NCI-H226 (cell line): ENCODE measurements around the gene MIDN.

Source experiments
- DNase-seq: peaks from one replicate; pipeline ENCODE4 v3.0.0-alpha.2; 2015

Gene MIDN

DNA sequence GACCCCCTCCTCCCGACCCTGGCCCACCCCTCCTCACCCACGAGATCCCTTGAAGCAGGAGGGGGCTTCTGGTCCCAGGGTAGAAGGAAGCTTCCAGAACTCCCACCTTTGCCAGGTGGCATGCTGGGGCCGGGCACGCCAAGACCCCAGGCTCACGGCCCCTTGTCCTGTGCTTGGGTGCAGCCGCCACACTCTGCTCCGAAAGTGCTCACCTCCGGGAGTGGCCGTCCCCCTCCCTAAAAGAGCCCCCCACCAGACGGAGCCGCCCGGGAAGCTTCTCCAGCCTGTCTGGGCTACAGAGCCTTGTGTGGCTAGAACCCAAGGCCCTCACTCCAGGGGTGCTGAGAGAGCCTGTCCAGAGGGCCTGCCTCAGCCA, 35.5 kb downstream of the MIDN start:
- no peak for DNase-seq

DNA sequence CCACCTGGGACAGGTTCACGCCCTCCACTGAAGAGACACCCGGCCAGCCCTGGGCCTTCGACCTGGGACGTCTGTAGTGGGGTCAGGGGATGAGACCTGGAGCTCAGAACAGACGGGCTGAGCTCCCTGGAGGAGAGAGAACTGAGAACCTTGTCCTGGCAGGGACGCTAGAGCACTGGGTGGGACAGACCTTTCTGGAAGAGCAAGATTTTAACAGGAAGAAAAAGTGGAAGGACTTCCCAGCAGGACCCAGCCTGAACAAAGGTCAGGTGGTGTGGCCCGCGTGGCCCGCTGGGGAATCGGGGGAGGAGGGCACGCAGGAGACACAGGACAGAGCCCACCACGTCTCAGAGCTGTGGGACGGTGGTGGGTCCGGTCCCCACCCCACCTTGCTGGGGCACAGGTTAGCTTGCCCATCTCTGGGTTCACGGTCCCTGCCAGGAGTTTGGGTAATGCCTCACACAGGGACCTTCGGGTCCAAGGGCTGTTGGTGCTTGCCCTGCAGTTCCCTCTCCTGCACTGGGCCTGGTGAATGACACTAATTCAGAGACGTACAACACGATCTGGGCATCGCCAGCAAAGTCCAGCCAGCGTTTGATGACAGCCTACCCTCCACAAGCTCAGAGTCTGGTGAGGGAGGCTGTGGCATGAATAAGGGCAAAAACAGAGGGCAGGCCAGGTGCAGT, 36.1 kb downstream of the MIDN start:
- no peak for DNase-seq

DNA sequence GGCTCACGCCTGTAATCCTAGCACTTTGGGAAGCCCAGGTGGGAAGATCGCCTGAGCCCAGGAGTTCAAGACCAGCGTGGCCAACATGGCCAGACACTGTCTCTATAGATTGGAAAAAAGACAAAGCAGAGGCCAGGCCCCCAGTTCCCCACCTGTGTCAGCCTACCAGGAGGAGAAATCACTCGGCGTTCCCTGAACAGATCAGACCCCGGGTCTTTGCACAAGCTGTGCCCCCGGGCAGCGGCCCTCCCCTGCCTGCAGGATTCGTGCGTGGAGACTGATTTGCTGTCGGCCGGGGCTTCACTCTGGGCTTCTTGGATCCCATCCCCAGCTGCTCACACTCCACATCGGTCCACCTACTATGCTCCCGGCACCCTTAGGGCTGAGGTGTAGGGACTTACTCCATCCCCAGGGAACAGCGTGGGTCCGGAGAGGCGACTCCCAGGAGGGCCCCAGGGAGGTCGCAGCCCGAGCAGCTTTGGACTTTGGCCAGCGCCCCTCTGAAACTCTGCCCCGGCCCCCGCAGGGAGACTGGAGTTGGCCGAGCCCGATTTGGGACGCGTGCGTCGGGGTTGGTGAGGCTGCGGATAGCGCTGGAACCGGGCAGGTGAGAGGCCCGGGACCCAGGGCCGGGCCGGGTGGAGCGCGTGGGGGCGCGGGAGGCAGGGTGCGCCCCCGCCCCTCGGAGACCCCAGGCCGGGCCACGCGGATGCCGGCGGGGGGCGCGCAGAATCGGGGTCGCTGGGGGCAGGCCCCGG, 36.8 kb downstream of the MIDN start:
- no peak for DNase-seq

DNA sequence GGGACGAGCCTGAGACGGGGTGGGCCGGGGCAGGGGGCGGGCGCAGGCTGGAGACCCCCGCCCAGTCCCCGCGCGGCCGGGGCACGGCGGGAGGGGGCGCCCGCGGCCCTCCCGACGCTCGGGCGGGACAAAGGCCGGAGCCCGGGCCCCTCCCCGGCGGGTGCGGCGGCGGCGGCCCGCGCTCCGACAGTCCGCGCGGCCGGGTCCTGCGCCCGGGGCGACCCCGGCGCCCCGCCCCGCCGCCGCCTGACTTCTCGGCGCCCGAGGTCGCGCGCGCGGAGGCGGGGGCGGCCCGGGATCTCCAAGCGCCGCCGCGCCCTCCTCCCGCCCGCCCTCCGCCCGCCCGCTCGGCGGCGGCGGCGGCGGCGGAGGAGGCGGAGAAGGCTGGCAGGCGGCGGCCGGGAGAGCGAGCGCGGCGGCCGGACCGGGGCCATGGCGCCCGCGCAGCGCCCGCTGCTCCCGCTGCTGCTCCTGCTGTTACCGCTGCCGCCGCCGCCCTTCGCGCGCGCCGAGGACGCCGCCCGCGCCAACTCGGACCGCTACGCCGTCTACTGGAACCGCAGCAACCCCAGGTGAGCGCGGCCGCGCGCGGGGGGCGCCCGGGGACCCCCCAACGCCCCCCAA, 37.5 kb downstream of the MIDN start, which contains the start of gene EFNA2:
Gene EFNA2 (plus strand): TSS at position 137 of the 624 bp plus-strand sequence. CDS start 296 bp downstream, at position 433.
- no peak for DNase-seq

DNA sequence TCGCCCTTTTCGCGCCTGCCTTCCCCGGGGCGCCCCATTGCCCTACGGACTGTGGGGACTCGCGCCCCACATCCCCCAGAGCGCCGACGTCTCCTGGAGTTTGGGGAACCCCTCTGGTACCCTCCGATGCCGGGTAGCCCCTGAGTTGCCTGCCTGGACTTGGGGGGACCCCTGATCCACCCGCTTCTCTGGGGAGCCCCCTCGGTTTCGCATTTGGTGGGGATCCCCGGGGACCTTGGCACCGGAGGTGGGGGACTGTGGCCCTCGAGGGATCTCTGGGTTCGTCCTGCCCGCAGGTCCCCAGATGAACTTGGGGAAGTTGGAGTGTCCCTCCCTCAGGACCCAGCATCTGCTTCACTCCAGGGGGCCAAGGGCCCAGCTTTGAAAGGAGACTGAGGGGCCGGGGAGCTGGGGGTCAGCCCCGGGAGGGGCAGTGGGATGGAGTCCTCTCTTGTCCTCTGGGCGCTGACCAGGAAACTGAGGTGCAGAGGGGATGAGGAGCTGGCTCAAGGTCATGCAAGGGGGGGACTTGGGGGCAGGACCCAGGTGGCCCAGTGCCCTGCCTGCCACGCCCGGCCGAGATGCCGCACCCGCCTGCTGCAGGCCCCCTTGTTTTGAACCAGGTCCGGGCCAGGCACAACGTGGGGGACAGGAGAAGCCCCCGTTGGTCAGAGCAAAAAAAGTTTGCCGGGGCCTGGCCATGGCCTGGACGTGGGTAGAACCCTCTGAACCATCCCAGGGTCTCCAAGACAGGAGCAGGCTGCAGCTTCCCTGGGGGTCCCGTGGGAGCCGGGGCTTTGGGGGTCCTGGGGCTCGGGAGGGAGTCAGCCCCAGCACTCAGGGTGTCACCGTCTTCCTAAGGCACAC, 38.3 kb downstream of the MIDN start:
- no peak for DNase-seq

DNA sequence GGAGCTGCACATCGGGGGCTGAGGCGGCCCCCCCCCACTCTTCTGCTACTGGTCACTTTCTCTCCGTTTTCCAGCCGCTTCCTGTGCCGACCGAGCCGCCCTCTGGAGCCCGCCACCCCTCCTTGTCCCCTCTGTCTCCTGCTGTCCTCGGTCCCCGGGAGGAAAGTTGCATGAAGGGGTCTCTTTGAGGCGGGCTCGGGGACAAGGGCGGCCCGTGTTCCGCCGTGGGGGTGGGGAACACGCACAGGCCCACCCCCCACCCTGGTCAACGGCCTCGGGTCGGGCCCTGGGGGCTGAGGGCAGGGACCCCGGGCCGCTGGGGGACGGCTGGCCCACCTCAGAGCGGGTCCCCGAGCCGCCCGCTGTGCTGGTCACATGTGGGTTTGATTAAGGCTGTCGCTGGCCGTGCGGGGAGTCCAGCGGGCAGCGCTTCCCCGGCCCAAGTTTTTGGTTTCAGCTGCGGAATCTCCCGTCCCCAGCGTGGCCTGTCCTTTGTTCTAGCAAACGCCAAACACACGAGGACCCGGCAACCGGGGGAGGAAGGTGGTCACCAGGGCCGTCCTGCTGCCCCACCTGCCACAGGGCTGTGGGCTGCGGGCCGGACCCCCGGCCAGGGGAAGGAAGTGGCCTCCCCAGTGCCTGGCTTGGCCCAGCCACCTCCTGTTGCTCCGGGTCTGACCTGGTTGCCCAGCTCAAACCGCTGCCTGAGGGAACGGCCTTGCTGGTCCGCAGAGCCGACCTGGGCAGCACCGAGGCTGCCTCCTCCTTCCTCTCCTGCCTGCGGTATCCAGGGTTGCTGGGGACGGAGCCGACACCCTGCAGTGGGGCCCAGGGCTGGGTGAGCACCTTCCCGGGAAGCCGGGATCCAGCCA, 39.2 kb downstream of the MIDN start:
- DNase-seq, result no peak

DNA sequence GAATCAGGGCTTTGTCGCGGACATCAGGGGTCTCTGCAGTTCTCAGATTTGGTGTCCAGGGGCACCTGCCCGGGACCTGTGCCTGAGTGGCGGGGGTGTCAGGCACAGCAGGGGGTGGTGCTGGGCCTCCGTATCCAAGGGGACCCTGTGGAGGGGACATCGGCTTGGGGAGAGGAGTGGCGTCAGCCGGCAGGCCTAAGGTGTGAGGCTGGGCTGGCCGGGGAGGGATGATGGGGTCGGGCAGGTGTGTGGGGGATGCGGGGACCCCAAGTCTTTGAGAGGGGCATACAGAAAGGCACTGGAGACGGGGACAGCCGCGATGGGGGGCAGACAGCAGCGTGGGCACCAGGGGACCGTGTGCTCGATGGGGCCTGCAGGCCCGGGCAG, 39.8 kb downstream of the MIDN start:
- DNase-seq, result no peak

DNA sequence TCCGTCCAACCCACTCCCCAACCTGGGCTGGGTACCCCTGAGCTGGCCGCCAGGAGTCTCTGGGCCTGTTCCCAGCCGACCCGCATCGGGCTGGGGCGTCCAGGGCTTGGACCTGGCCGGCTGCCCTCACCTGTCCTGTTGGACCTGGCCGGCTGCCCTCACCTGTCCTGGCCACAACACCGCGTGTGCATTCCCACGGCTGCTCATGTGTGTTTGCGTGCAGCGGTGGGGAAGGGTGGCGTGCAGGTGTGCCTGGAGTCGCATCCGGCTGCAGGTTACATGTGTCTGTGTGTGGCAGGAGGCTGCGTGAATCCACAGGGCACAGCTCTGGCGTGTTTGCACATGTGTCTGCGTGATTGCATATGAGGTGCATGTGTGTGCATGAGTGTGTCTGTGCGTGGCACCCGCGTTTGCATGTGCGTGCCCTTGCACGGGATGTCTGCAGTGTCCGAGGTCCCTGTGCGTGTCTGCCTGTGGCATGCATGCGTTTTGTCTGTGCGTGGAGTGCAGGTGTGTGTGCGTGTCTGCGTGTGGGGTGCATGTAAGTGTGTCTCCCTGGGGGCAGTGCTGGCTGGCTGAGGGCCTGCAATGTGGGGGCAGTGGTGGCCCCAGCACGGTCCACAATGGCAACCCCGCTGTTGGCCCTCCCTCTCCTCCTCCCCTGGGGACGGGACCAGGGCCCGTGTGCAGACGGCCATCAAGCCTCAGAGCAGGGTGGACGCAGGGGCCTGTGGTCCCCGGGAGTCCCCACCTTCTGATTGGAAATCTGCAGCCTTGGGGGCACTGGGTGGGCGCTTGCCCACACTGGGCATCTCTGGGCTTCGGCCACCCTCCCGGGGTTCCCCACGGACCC, 40.7 kb downstream of the MIDN start:
- no peak for DNase-seq

DNA sequence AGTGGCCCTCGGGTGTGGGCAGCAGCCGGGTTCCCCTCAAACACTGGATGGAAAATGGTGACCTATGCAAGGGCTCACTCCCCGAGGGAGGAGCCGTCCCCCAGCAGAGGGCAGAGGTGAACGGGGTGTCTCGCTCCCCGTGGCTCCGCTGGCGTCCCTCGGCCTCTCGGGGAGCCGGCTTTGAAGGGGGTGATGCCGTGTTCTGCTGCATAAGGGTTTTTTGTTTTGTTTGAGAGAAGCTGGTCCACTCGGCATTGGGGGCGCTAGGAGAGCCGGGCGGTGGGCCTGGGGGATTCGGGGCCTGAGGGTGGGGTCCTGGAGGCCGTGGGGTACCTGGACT, 41.3 kb downstream of the MIDN start:
- DNase-seq, result no peak

DNA sequence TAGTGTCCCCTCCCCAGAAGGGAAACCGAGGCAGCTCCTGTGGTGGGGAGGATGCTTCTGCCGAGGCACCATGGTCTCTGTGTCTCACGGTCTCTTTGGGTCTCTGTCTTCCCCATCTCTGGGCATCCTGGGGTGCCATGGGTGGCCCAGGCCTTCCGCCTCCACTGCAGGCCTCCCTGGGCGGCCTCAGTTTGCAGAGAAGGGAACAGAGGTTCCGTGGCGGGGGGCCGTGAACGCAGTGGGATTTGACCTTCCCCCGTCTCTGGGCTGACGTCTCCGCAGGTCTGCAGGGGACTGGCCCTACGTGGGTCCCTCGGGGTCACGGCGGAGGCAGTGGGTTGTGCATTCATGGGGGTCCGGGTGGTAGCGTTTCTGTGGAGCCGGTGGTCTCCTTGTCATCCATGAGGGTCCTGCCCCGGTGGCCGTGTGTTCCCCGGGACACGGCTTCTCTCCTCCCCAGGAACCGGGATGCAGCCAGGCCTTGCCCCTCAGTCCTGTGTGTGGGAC, 41.9 kb downstream of the MIDN start:
- DNase-seq, result no peak

DNA sequence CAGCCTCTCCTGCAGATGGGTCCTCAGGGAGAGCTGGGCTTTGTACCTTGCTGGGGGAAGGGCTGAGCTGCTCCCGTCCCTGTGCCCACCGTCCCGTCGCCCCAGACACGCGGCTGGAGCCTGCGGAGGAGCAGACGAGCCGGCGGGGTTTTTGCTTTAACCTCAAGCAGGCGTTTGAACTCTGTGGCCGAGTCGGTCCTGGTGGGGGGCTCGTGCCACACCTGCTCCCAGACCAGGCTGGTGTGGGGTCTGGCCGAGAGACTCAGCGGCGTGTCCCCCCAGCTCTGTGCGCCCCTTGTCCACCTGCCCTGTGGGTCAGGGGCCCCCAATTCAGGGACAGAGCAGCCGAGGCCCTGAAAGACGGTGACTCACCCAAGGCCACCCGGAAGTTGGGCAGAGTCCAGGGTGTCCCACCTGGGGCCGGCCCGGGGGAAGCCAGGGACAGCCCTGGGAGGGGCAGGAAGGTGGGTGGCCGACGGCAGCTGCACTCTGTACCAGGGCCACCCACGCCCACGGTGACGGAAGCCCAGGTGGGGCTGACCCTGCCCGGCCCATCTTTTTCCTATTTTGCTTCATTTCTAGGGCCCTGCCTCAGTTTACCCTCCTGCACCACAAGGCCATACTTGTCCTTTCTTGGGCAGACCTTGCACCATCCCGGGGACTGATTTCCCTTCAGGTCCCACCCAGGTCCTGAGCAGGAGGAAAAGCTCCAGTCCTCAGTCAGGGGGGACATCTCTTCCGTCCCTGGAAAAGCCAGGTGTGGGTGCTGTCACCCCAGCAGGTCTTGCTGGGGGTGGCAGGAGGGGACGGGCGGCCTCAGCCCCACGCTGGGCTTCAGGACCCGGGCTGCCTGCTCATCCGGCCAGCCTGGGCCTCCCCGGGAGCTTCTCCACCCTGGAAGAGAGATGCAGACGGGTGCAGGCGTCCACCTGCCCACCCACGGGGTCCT, 42.6 kb downstream of the MIDN start:
- DNase-seq, result no peak

DNA sequence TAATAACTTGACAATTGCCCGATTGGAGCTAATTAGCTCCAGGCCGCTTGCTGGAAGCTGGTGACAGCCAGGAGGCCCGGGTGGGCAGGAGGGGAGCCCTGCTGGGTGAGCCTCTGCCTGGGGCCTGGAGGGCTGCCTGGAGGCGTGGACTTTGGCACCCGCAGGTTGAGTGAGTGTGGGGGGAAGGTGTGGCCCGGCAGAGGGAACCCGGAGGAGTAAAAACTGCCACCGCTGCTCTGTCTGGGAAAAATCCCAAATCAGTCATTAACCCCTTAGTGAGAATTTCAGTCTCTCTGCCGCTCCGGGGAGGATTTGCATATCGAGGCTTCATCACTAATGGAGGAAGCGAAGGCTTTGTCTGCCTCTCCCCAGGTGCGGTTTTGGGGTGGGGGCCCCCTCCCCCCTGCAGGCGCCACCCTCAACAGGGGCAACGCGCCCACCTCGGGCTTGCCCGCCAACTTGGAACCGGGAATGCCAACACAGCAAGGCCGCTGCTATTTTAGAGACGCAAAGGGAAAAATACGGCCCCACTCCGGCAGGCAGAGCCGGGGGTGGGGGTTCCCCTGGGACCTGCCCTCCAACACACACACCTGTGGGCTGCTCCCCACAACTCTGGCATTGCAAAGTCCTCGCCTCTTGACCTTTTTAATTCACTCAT, 43.5 kb downstream of the MIDN start:
- DNase-seq, result no peak

DNA sequence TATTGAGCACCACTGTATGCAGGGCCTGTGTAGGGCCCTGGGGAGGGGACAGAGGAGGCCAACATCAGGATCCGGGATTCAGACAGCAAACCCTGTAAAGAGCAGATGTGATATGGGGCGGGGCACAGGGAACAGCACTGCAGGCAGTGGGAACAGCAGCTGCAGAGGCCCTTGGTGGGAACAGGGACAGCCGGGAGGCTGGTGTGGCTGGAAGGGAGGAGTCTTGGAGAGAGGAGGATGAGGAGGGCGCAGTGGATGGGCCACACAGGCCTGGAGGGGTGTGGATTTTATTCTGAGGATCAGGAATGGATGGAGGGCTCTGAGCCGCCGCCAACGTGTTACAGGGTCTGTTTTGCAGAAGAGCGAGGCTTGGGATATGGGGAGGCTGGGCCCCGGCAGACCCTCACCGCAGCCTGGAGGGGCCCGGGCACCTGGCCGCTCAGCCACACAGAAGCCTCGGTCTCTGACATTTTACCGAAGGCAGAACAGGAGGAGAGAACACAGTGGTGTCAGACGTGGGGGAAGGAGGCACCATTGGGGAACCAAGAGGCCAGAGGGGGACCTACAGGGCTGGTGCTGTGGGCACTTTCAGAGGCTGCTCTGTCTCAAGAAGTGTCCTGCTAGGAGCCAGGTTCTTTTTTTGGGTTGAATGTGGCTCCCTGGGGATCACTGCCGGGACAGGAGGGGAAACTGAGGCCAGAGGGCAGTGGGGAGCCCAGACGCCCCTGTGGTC, 44.2 kb downstream of the MIDN start:
- no peak for DNase-seq

DNA sequence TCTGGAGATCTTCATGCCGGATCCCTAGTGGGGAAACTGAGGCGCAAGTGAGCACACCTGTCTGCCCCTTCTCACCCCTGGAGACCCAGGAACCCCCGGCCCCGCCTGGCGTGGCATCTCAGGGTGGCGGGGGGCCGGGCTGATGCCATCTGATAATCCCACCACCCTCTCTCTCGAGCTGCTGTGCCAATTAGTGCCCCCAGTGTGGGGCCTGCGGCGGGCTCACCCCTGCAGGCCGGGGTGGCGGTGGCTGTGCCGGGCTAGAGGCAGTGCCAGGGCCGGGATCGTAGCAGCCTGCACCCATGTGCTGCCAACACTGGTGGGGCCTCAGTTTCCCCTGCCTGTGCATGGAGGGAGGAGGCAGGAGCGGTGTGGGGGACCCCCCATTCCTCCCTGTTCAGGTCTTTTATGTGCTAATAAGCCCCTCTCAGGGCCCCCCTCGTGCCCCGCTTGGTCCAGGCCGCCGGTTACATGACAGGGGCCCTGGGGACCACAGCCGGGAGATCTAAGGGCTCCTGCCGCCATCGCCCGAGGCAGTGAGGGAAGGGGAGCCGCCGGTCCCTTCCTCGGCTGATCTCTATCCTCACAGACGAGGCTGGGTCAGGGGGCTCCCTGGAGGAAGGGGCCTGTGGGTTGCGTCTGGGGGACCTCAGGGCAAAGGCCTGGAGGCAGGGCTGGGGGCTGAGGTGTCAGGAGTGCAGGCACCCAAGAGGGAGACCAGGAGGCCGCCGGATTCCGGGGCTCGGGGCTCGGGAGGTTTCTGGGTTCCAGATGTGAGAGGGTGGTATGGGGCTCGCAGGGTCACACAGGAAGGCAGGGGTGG, 45.6 kb downstream of the MIDN start:
- DNase-seq, result no peak

DNA sequence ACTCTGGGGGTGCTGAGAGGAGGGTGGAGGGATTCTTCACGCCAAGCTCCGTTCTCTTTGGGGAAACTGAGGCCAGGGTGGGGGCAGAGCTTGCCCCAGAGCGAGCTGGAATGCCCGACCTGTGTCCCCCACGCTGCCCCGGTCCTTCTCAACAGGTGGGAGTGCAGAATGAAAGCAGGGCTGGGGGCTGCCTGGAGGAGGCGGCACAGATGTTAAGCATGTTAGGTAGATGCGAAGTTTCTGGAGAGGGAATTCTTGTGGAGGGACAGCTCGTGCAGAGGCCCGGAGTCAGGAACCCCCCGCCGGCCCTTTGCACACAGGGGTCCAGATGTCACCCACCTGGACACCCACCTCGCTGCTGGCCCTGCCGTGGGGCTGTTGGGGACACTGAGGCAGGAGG, 46.3 kb downstream of the MIDN start:
- DNase-seq, result no peak

DNA sequence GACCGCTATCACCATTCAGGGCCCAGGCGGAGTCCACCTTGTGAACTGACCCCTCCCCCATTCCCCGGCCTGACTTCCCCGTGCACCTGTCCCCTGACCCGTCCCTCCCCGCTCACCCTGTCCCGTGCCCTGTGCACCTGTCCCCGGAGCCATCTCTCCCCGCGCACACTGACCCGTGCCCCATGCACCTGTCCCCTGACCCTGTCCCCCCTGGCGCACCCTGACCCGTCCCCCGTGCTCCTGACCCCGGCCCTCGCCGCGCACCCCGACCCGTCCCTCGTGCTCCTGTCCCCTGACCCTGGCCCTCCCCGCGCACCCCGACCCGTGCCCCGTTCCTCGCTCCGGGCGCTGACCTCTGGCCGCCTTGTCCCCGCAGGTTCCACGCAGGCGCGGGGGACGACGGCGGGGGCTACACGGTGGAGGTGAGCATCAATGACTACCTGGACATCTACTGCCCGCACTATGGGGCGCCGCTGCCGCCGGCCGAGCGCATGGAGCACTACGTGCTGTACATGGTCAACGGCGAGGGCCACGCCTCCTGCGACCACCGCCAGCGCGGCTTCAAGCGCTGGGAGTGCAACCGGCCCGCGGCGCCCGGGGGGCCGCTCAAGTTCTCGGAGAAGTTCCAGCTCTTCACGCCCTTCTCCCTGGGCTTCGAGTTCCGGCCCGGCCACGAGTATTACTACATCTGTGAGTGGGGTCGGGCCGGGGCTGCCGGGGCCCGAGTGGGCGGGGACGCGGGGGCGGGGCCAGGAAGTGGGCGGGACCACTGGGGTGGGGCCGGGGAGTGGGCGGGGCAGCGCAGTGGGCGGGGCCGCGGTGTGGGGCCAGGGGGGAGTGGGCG, 47.0 kb downstream of the MIDN start:
- no peak for DNase-seq

DNA sequence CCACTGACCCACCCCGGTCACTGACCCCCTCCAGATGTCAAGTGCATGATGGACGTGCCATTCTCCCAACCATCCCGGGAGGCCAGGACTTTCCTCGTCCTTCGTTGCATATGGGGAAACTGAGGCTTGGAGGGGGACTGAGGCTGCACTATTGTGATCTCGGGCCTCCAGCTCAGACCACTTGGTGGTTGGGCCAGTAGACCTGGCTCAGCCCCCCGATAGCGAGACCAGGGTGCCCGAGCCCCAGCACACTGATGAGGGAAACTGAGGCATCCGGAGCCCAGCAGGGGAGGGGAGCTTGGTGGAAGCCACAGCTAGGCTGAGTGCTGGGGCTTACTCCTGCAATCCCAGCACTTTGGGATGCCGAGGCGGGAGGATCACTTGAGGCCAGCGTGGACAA, 47.7 kb downstream of the MIDN start:
- DNase-seq, result no peak
